Stomach (tissue), 4 donors: Measurements from ENCODE around the gene NLGN1.

Experiments
- CTCF ChIP-seq, 7 experiments: fragments of 450-650 bp in 4 of 7; fragments of 200-600 bp in 3 of 7; sonication (generic) in 3 of 7; IDR thresholded peaks; one replicate each; pipeline ENCODE4 v1.5.1; 2016 to 2019; ENCODE audit warnings: antibody characterized with exemption in 7 of 7, control low read depth in 2 of 7, mild to moderate bottlenecking in 1 of 7
- POLR2AphosphoS5 ChIP-seq, 3 donors: sonication (generic); formaldehyde crosslinking; IDR thresholded peaks; one replicate each; pipeline ENCODE4 v1.6.1; 2016; ENCODE audit warnings: antibody characterized with exemption in 3 of 3

- TF ChIP-seq CTCF (IDR thresholded peaks at IDR 0.05) (no peak), POLR2AphosphoS5 (IDR thresholded peaks at IDR 0.05) (no peak)
These were observed 800.7 kb downstream of the NLGN1 start for GRCh38 chr3:174198199-174198598.
